H9 (cell line): ENCODE data around the gene ARGFX. TPM values are rescaled to one million over a fixed set of nuclear protein-coding genes. Genes with fewer than 3 reads are reported as not detected.
"Not testable (repeated sequence)": the region's sequence is repeated elsewhere in the genome, so short reads cannot be mapped to it uniquely, and the experiment has no call there.

ENCODE experiments used
- DNase-seq: peaks from one replicate; pipeline ENCODE4 v3.0.0-alpha.2; 2017
- H2AFZ ChIP-seq: one replicate; pipeline ENCODE4 v1.6.1; 2013; ENCODE audit warnings: mild to moderate bottlenecking, low read length, control low read depth, moderate library complexity
- H2AK5ac ChIP-seq: 2 replicates; pipeline ENCODE4 v1.6.1; 2013; ENCODE audit warnings: low read length, control low read depth, mixed read lengths; ENCODE audit not compliant: insufficient read length
- H2BK120ac ChIP-seq: one replicate; pipeline ENCODE4 v1.6.1; 2013; ENCODE audit warnings: low read depth, mild to moderate bottlenecking, low read length, control low read depth, inconsistent platforms; ENCODE audit not compliant: poor library complexity, severe bottlenecking
- H2BK12ac ChIP-seq: 2 replicates; pipeline ENCODE4 v1.6.1; 2013; ENCODE audit warnings: low read length, control low read depth, mixed read lengths, low read depth; ENCODE audit not compliant: insufficient read length
- H2BK15ac ChIP-seq: 2 replicates; pipeline ENCODE4 v1.6.1; 2013; ENCODE audit warnings: low read depth, low read length, control low read depth
- H2BK20ac ChIP-seq: one replicate; pipeline ENCODE4 v1.6.1; 2013; ENCODE audit warnings: low read depth, mild to moderate bottlenecking, low read length, control low read depth, inconsistent platforms; ENCODE audit not compliant: poor library complexity, severe bottlenecking
- H2BK5ac ChIP-seq: 2 replicates; pipeline ENCODE4 v1.6.1; 2013; ENCODE audit warnings: low read length, control low read depth, mixed read lengths; ENCODE audit not compliant: insufficient read length
- H3K14ac ChIP-seq: 2 replicates; pipeline ENCODE4 v1.6.1; 2013; ENCODE audit warnings: low read length, control low read depth; ENCODE audit not compliant: insufficient read depth
- H3K18ac ChIP-seq: 2 replicates; pipeline ENCODE4 v1.6.1; 2013; ENCODE audit warnings: low read depth, mild to moderate bottlenecking, mixed read lengths, low read length, control low read depth; ENCODE audit not compliant: insufficient read length
- H3K23ac ChIP-seq: 2 replicates; pipeline ENCODE4 v1.6.1; 2013; ENCODE audit warnings: low read length, control low read depth, mixed read lengths, low read depth; ENCODE audit not compliant: insufficient read length
- H3K23me2 ChIP-seq: 2 replicates; pipeline ENCODE4 v1.6.1; 2013; ENCODE audit warnings: low read depth, mild to moderate bottlenecking, mixed read lengths, low read length, control low read depth; ENCODE audit not compliant: insufficient read length, poor library complexity, severe bottlenecking
- H3K27ac ChIP-seq: 2 replicates; pipeline ENCODE4 v1.5.1; 2013; ENCODE audit warnings: low read length, control low read depth, mixed read lengths, low read depth; ENCODE audit not compliant: insufficient read length
- H3K27me3 ChIP-seq: 2 replicates; pipeline ENCODE4 v1.6.1; 2013; ENCODE audit warnings: low read length, control low read depth, inconsistent platforms; ENCODE audit not compliant: insufficient read depth
- H3K4ac ChIP-seq: 2 replicates; pipeline ENCODE4 v1.6.1; 2013; ENCODE audit warnings: low read depth, mild to moderate bottlenecking, control low read depth, inconsistent platforms, low read length, moderate library complexity
- H3K4me1 ChIP-seq: 2 replicates; pipeline ENCODE4 v1.6.1; 2013; ENCODE audit warnings: low read length, control low read depth, inconsistent platforms; ENCODE audit not compliant: insufficient read depth
- H3K4me2 ChIP-seq: 2 replicates; pipeline ENCODE4 v1.6.1; 2013; ENCODE audit warnings: low read length, control low read depth, mixed read lengths; ENCODE audit not compliant: insufficient read length, insufficient read depth
- H3K56ac ChIP-seq: 2 replicates; pipeline ENCODE4 v1.6.1; 2013; ENCODE audit warnings: low read depth, mild to moderate bottlenecking, mixed read lengths, low read length, control low read depth; ENCODE audit not compliant: insufficient read length
- H3K79me1 ChIP-seq: 2 replicates; pipeline ENCODE4 v1.6.1; 2013; ENCODE audit warnings: low read depth, mild to moderate bottlenecking, moderate library complexity, low read length, control low read depth, inconsistent platforms; ENCODE audit not compliant: insufficient read depth, poor library complexity, severe bottlenecking
- H3K79me2 ChIP-seq: 2 replicates; pipeline ENCODE4 v1.6.1; 2013; ENCODE audit warnings: low read length, control low read depth, inconsistent platforms; ENCODE audit not compliant: insufficient read depth
- H3K9ac ChIP-seq: 2 replicates; pipeline ENCODE4 v1.6.1; 2013; ENCODE audit warnings: low read length, control low read depth, mixed read lengths; ENCODE audit not compliant: insufficient read length; ENCODE audit errors: extremely low read depth
- H3K9me3 ChIP-seq: one replicate; pipeline ENCODE4 v1.6.1; 2013; ENCODE audit warnings: low read depth, low read length, inconsistent platforms; ENCODE audit not compliant: control insufficient read depth
- H3T11ph ChIP-seq: one replicate; pipeline ENCODE4 v1.6.1; 2013; ENCODE audit warnings: mild to moderate bottlenecking, low read length, control low read depth, inconsistent platforms
- H4K20me1 ChIP-seq: one replicate; pipeline ENCODE4 v1.6.1; 2013; ENCODE audit not compliant: control insufficient read depth, insufficient read length, insufficient read depth
- H4K5ac ChIP-seq: 2 replicates; pipeline ENCODE4 v1.6.1; 2013; ENCODE audit warnings: low read depth, mild to moderate bottlenecking, mixed read lengths, low read length, control low read depth; ENCODE audit not compliant: insufficient read length
- H4K8ac ChIP-seq: replicated peaks from 2 replicates; pipeline ENCODE4 v1.6.1; 2013; ENCODE audit warnings: low read length, control low read depth, mixed read lengths, low read depth; ENCODE audit not compliant: insufficient read length
- H4K91ac ChIP-seq: 2 replicates; pipeline ENCODE4 v1.6.1; 2013; ENCODE audit warnings: low read depth, mild to moderate bottlenecking, moderate library complexity, mixed read lengths, low read length, control low read depth; ENCODE audit not compliant: insufficient read length
- H3K27ac Mint-ChIP-seq, 3 experiments: 2 replicates in 2 of 3; 3 replicates in 1 of 3; pipeline ENCODE4 v1.8.0; 2020 to 2021; ENCODE audit warnings: mixed read lengths in 3 of 3, mild to moderate bottlenecking in 1 of 3, moderate library complexity in 1 of 3
- H3K27me3 Mint-ChIP-seq: 2 replicates; pipeline ENCODE4 v1.8.0; 2021; ENCODE audit warnings: low read depth, mild to moderate bottlenecking, moderate library complexity, mixed read lengths
- H3K36me3 Mint-ChIP-seq, 3 experiments: 2 replicates in 2 of 3; 3 replicates in 1 of 3; pipeline ENCODE4 v1.8.0; 2020 to 2021; ENCODE audit warnings: low read depth in 3 of 3, mixed read lengths in 3 of 3; ENCODE audit not compliant: insufficient read depth in 1 of 3
- H3K4me1 Mint-ChIP-seq, 2 experiments: 2 replicates each; pipeline ENCODE4 v1.8.0; 2020; ENCODE audit warnings: mixed read lengths in 2 of 2
- H3K4me3 Mint-ChIP-seq, 2 experiments: 2 replicates in 1 of 2; 3 replicates in 1 of 2; pipeline ENCODE4 v1.8.0; 2020 to 2021; ENCODE audit warnings: mild to moderate bottlenecking in 2 of 2, mixed read lengths in 2 of 2, moderate library complexity in 1 of 2
- H3K9me3 Mint-ChIP-seq, 2 experiments: 2 replicates in 1 of 2; 3 replicates in 1 of 2; pipeline ENCODE4 v1.8.0; 2020; ENCODE audit warnings: mild to moderate bottlenecking in 2 of 2, mixed read lengths in 2 of 2, moderate library complexity in 1 of 2
- CTCF ChIP-seq: fragments of 200-600 bp; sonication (generic); conservative IDR thresholded peaks from 3 replicates; pipeline ENCODE4 v1.8.0; 2021; ENCODE audit warnings: antibody characterized with exemption, mild to moderate bottlenecking
- WGBS: extraction: QIAGEN DNeasy Blood & Tissue Kit; methylation state at CpG from one replicate; pipeline ENCODE4 v1.1.7; 2013; ENCODE audit warnings: missing lambda C conversion rate, low lambda C conversion rate, mixed read lengths; ENCODE audit not compliant: insufficient read length; ENCODE audit errors: extremely low coverage; 5-methylcytosine and 5-hydroxymethylcytosine counted together
- total RNA-seq: library from RNA; stranded (reverse); gene quantifications from 2 replicates; pipeline ENCODE4 v1.2.1, GENCODE V29; 2021

ARGFX gene
- total RNA-seq, 1 experiment from 2014 or later, result not detected

- H3K27me3 Mint-ChIP-seq, result no peaks in the 10 kb centered on the region
- Histone ChIP-seq H3K9ac (peak within 1 kb of the TSS; percentile 62), H3K56ac (peak within 1 kb of the TSS; percentile 64), H3K9me3 (no peaks in the 10 kb centered on the region), H3T11ph (peak within 1 kb of the TSS; percentile 83), H3K27ac (peak within 1 kb of the TSS; percentile 99), H2BK15ac (no peak within 1 kb of the TSS), H3K18ac (peak within 1 kb of the TSS; percentile 97), H4K20me1 (no peaks in the 10 kb centered on the region), H3K14ac (peak within 1 kb of the TSS; percentile 90), H2BK12ac (peak within 1 kb of the TSS; percentile 93), H3K23ac (no peak within 1 kb of the TSS), H4K8ac (peak within 1 kb of the TSS; percentile 18), H2AFZ (no peak within 1 kb of the TSS), H3K27me3 (no peaks in the 10 kb centered on the region), H3K79me2 (no peaks in the 10 kb centered on the region), H2AK5ac (peak within 1 kb of the TSS; percentile 58), H4K91ac (peak within 1 kb of the TSS; percentile 51), H3K4me2 (peak within 1 kb of the TSS; percentile 38), H4K5ac (peak within 1 kb of the TSS; percentile 91), H2BK5ac (peak within 1 kb of the TSS; percentile 95), H3K23me2 (no peaks in the 10 kb centered on the region), H2BK120ac (peak within 1 kb of the TSS; percentile 93), H3K79me1 (no peaks in the 10 kb centered on the region), H3K4ac (peak within 1 kb of the TSS; percentile 2; the same call in 1 of the 2 replicates), H3K4me1 (peaks cover 12% of the 10 kb centered on the region; the same call in 1 of the 2 replicates), H2BK20ac (peak within 1 kb of the TSS; percentile 6)
- peak within 1 kb of the TSS; percentile 99 for H3K27ac Mint-ChIP-seq
- H3K4me1 Mint-ChIP-seq, result peaks cover 51 to 55% of the 10 kb centered on the region in 2 experiments
- no peaks in the 10 kb centered on the region for H3K9me3 Mint-ChIP-seq
- no peaks in the 10 kb centered on the region; a peak in 2 of 7 replicates for H3K36me3 Mint-ChIP-seq
- TF ChIP-seq CTCF, result peak; percentile 41; the same call in 2 of the 3 replicates
- peak; percentile 98 for DNase-seq
- H3K4me3 Mint-ChIP-seq, result peak within 1 kb of the TSS; percentile 39 to 69; a peak in 4 of 5 replicates
- no CpG with 5 or more reads among the region's 11 CpGs for WGBS
Measured at GRCh38 chr3:121592856-121593702, 25.3 kb downstream of the ARGFX start, which contains the start of gene FBXO40. TSS of gene FBXO40 (plus strand) at chr3:121593379. CDS start at chr3:121620576, 27,197 bp downstream.

DNA sequence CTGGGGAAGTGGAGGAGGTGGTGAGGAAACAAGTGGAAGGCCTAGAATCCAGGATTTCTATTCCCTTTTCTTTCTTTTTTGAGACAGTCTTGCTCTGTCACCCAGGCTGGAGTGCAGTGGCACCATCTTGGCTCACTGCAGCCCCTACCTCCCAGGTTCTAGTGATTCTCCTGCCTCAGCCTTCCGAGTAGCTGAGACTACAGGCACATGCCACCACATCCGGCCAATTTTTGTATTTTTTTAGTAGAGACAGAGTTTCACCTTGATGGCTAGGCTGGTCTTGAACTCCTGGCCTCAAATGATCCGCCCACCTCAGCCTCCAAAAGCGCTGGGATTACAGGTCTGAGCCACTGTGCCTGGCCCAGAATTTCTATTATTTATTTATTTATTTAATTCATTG lies 26.1 kb downstream of the ARGFX start:
- not testable (repeated sequence) for H2AFZ ChIP-seq, H3K9me3 Mint-ChIP-seq, H4K5ac ChIP-seq, H3K36me3 Mint-ChIP-seq, H3K79me2 ChIP-seq, H4K8ac ChIP-seq, H3K27me3 ChIP-seq, H2BK12ac ChIP-seq, H3K9me3 ChIP-seq, H2BK20ac ChIP-seq, H3K14ac ChIP-seq, H3K56ac ChIP-seq, H4K20me1 ChIP-seq, H3K23ac ChIP-seq, H3K79me1 ChIP-seq, DNase-seq, H3K23me2 ChIP-seq, H4K91ac ChIP-seq, H2AK5ac ChIP-seq, H3K27me3 Mint-ChIP-seq, H3K4ac ChIP-seq, H3K9ac ChIP-seq, H2BK15ac ChIP-seq
- no CpG with 5 or more reads among the region's 4 CpGs for WGBS
- peaks cover 12% of the 10 kb centered on the region; the same call in 1 of the 2 replicates for H3K4me1 ChIP-seq
- H3K4me2 ChIP-seq, result peak overlapping the region; percentile 38
- peak overlapping the region; percentile 57 for H2BK5ac ChIP-seq
- H2BK120ac ChIP-seq, result peak overlapping the region; percentile 80
- peak overlapping the region; percentile 77 for H3T11ph ChIP-seq
- H3K27ac Mint-ChIP-seq, result peak overlapping the region; percentile 99
- H3K4me1 Mint-ChIP-seq, result peaks cover 52 to 55% of the 10 kb centered on the region in 2 experiments
- peak overlapping the region in 1 of 2 experiments; percentile 69; a peak in 4 of 5 replicates for H3K4me3 Mint-ChIP-seq
- H3K18ac ChIP-seq, result peak overlapping the region; percentile 86
- peak overlapping the region; percentile 99 for H3K27ac ChIP-seq
